Heart left ventricle (tissue), 16 donors: ENCODE data around the gene TRPV4. TPM values are rescaled to one million over a fixed set of nuclear protein-coding genes. Genes with fewer than 3 reads are reported as not detected.

ENCODE experiments used
- ATAC-seq, 4 donors: fragments of 200-7000 bp; cut with Tn5 transposase; one replicate each; pipeline ENCODE4 v1.9.1; 2020 to 2022; ENCODE audit warnings: moderate library complexity in 4 of 4, mild to moderate bottlenecking in 3 of 4, moderate number of reproducible peaks in 1 of 4
- DNase-seq, 5 donors: peaks; one replicate each; pipeline ENCODE4 v3.0.0-alpha.2; 2020
- H3K27ac ChIP-seq, 12 donors: fragments of 200-600 bp; sonication (generic) in 4 of 12; one replicate each; pipeline versions ENCODE4 v1.5.0 to v1.8.0; 2016 to 2022; ENCODE audit warnings: mild to moderate bottlenecking in 2 of 12
- H3K27me3 ChIP-seq, 9 donors: fragments of 200-600 bp; sonication (generic) in 2 of 9; one replicate each; pipeline versions ENCODE4 v1.5.1 to v1.8.0; 2016 to 2022; ENCODE audit warnings: mild to moderate bottlenecking in 3 of 9
- H3K36me3 ChIP-seq, 9 donors: fragments of 200-600 bp; sonication (generic) in 2 of 9; one replicate each; pipeline versions ENCODE4 v1.5.0 to v1.8.0; 2018 to 2022; ENCODE audit warnings: mild to moderate bottlenecking in 2 of 9
- H3K4me1 ChIP-seq, 12 donors: fragments of 200-600 bp; sonication (generic) in 4 of 12; one replicate each; pipeline versions ENCODE4 v1.5.0 to v1.8.0; 2016 to 2022; ENCODE audit warnings: mild to moderate bottlenecking in 3 of 12
- H3K4me3 ChIP-seq, 12 donors: fragments of 200-600 bp; sonication (generic) in 4 of 12; one replicate each; pipeline versions ENCODE4 v1.5.0 to v1.8.0; 2017 to 2022; ENCODE audit warnings: mild to moderate bottlenecking in 9 of 12, moderate library complexity in 4 of 12
- H3K9me3 ChIP-seq, 12 donors: fragments of 200-600 bp; sonication (generic) in 4 of 12; one replicate each; pipeline versions ENCODE4 v1.5.0 to v1.8.0; 2016 to 2022; ENCODE audit warnings: mild to moderate bottlenecking in 1 of 12
- CTCF ChIP-seq, 12 donors: fragments of 200-600 bp; sonication (generic) in 4 of 12; IDR thresholded peaks; one replicate each; pipeline versions ENCODE4 v1.5.0 to v1.8.0; 2018 to 2022; ENCODE audit warnings: antibody characterized with exemption in 12 of 12, mild to moderate bottlenecking in 5 of 12
- POLR2A ChIP-seq, 2 donors: fragments of 450-650 bp; IDR thresholded peaks; one replicate each; pipeline ENCODE4 v1.6.1; 2017; ENCODE audit warnings: antibody characterized with exemption in 2 of 2, mild to moderate bottlenecking in 2 of 2, moderate library complexity in 2 of 2
- WGBS, 4 donors: extraction: QIAGEN DNeasy Blood & Tissue Kit in 2 of 4; methylation state at CpG; one replicate each; pipeline versions ENCODE4 v1.1.5 to v1.1.7; 2013 to 2018; 5-methylcytosine and 5-hydroxymethylcytosine counted together
- intact Hi-C, 10 donors: fragments of 100-400 bp; cut with DNase I; formaldehyde crosslinking; loops; one replicate each; pipeline versions ENCODE4 v1.11.1 to v1.14.2; 2022
- polyA plus RNA-seq, 2 donors: library from polyadenylated mRNA; stranded (reverse); fragments of 200-250 nt; gene quantifications; one replicate each; pipeline ENCODE4 v1.2.3, GENCODE V29; 2013
- total RNA-seq, 9 donors: library from RNA; depleted of rRNA in 2 of 9; stranded (reverse); fragments of >200 nt in 2 of 9; fragmentation: NEBNext Ultra II Directional in 3 of 9; extraction: Animal tissue kit (Norgen Biotek cat#: 25700) in 3 of 9; gene quantifications; one replicate each; pipeline versions ENCODE4 v1.1.0 to v1.2.4, GENCODE V29; 2016 to 2023
- donor health status: ischemic (EF 13 %, LVEDD 7.1; RV severe dilation, severe dysfunction).
- donor health status: healthy with polysubstance abuse.
- donor health status: DM: no; HTN: yes; CAD: no.
- donor health status: DM: no; HTN: no; CAD: no.
- donor health status: ischemic (EF 25% LVEDD 6.9; RV normal size, moderate dysfunction).
- donor health status: ischemic (EF 25% LVEDD 5.7; RV mildly dilated, moderate dysfunction).
- donor health status: healthy.
- donor health status: DM: yes; HTN: yes; CAD: no.
- donor health status: ischemic (EF 35%, LVEDD 5.7; RV mildly dilated, moderate dysfunction).
- donor health status: nonischemic (EF 11% LVEDD 7.7; RV severe dilation, severe dysfunction).
- donor health status: DM: yes; HTN: yes; CAD: no.
- donor health status: PGD.
- donor health status: ischemic (EF 29% LVEDD 5.4; RV normal size, mild dysfunction).
- donor health status: nonischemic (EF 23%, LVEDD 6.1; RV moderate dilation, normal function).

The TRPV4 gene
- total and polyA plus RNA-seq, 11 donors: 0.17 to 3.9 (median 0.30) TPM; not detected in 1

GRCh38 chr12:109839444-109839843 lies 6.2 kb upstream of the TRPV4 start:
- Histone ChIP-seq H3K4me3 (no peak overlapping the region), H3K4me1 (no peaks in the 10 kb centered on the region), H3K9me3 (no peaks in the 10 kb centered on the region), H3K36me3 (no peaks in the 10 kb centered on the region), H3K27ac (no peak overlapping the region), H3K27me3 (peaks cover 0 to 3% (median 0%) of the 10 kb centered on the region in 9 donors)
- intact Hi-C loops: no loop called here
- ATAC-seq (no peak), DNase-seq (no peak)
- TF ChIP-seq POLR2A (IDR thresholded peaks at IDR 0.05): no peak
- no peak for TF ChIP-seq CTCF (IDR thresholded peaks at IDR 0.05)
- 72 to 74% (median 72%) methylated on average over 6 of the region's 6 CpGs for WGBS, 4 donors

GRCh38 chr12:109836916-109837315 lies 3.7 kb upstream of the TRPV4 start:
- Histone ChIP-seq H3K4me1 (peaks cover 0 to 17% (median 0%) of the 10 kb centered on the region in 12 donors), H3K4me3 (no peak overlapping the region), H3K27me3 (peaks cover 3 to 22% (median 7%) of the 10 kb centered on the region in 9 donors), H3K9me3 (no peaks in the 10 kb centered on the region), H3K36me3 (no peaks in the 10 kb centered on the region), H3K27ac (no peak overlapping the region)
- DNase-seq: peak in 1 of 5 donors; percentile 5
- WGBS, 4 donors: 61 to 66% (median 65%) methylated on average over 3 of the region's 3 CpGs
- no peak for TF ChIP-seq CTCF (IDR thresholded peaks at IDR 0.05)
- no peak for TF ChIP-seq POLR2A (IDR thresholded peaks at IDR 0.05)
- ATAC-seq: no peak
- intact Hi-C loops: no loop called here

- Histone ChIP-seq H3K9me3 (no peaks in the 10 kb centered on the region), H3K27ac (no peak overlapping the region), H3K4me1 (peaks cover 0 to 23% (median 0%) of the 10 kb centered on the region in 12 donors), H3K4me3 (no peak overlapping the region), H3K27me3 (peaks cover 3 to 29% (median 10%) of the 10 kb centered on the region in 9 donors), H3K36me3 (no peaks in the 10 kb centered on the region)
- 83 to 92% (median 86%) methylated on average over 4 of the region's 4 CpGs for WGBS, 4 donors
- DNase-seq (peak in 1 of 5 donors; percentile 33), ATAC-seq (no peak)
- intact Hi-C loops: no loop called here
- TF ChIP-seq CTCF (IDR thresholded peaks at IDR 0.05) (no peak), POLR2A (IDR thresholded peaks at IDR 0.05) (no peak)
These were observed 2.6 kb upstream of the TRPV4 start for GRCh38 chr12:109835827-109836226.

GRCh38 chr12:109832541-109833306 lies 474 bp downstream of the TRPV4 start:
- Histone ChIP-seq H3K9me3 (no peaks in the 10 kb centered on the region), H3K4me3 (peak overlapping the region; percentile 25 to 67 (median 52)), H3K27ac (no peak overlapping the region), H3K4me1 (peaks cover 0 to 40% (median 0%) of the 10 kb centered on the region in 12 donors), H3K36me3 (no peaks in the 10 kb centered on the region), H3K27me3 (peaks cover 3 to 27% (median 10%) of the 10 kb centered on the region in 9 donors)
- 21 to 34% (median 29%) methylated on average over 20 to 31 of the region's 31 CpGs for WGBS, 4 donors
- DNase-seq: peak in 1 of 5 donors; percentile 42
- TF ChIP-seq CTCF (IDR thresholded peaks at IDR 0.05) (no peak), POLR2A (IDR thresholded peaks at IDR 0.05) (no peak)
- ATAC-seq: no peak
- intact Hi-C loops: no loop called here
